HT1080 (cell line): Measurements from ENCODE around the gene TFPT. TPM values are rescaled to one million over a fixed set of nuclear protein-coding genes. Genes with fewer than 3 reads are reported as not detected.

Experiments used
- DNase-seq: peaks from one replicate; pipeline ENCODE4 v3.0.0-alpha.2; 2015; ENCODE audit warnings: low read depth
- total RNA-seq: library from RNA; depleted of rRNA; stranded (reverse); fragments of >200 nt; shearing (Covaris generic); gene quantifications from 2 replicates; pipeline ENCODE4 v1.2.3, GENCODE V29; 2014; rRNA removed

TFPT gene
- total RNA-seq, 1 experiment from 2014 or later = 19.7 TPM

DNA sequence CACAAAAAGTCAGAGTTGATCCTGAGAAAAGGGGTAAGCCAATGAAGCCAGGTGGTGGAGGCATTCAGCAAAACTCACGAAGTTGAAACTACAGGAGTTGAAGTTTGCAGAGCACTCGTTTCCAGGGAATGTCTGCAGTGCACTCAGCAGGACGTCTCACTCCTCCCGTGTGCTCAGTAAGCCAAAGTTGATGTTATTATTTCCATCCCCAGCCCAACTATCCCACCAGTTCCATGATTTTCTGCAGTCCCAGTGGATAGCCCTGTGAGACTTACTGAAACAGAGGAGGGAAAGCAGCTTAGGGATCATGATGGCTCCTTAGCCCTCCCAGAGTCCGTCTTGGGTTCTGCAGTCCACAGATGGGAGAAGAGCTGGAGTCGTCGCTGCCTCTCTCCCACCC is 34.4 kb downstream of the TFPT start, which contains the start of gene TARM1:
TARM1 (minus strand) TSS at position 334 of the 400 bp plus-strand sequence; CDS start at position 309, 25 bp downstream.
- no peak for DNase-seq

DNA sequence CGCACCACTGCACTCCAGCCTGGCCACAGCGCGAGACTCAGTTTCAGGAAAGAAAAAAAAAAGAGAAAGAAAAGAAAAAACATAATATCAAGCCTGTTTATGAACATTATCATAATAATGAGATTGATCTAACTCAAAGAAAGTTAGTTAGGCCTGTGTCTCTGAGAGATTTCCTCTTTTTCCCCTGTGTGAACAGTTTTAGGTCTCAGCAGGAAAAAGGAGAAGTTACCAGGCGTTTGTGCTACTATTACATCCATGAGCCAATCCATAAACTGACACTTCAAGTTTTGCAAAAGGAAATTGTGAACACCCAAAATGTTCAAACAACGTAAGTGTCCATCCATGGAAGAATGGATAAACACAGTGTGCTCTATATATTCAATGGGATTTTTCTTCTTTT is 38.1 kb downstream of the TFPT start:
- no peak for DNase-seq

DNA sequence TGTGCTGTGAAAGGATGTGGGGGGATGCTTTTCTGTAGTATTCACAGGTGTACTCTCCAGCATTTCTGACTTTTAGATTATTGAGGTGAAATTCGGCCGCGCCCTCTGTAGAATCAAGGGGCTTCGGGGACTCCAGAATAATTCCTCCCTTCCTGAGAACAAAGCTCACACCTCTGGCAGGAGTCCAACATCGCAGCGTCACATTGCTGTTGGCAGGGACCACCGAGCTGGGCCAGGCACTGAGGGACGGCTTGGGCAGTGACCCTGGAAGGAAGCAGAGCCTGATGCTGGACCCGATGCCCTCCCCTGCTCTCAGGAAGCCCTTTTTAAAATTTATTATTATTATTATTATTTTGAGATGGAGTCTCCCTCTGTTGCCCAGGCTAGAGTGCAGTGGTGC is 40.6 kb downstream of the TFPT start:
- DNase-seq = no peak

DNA sequence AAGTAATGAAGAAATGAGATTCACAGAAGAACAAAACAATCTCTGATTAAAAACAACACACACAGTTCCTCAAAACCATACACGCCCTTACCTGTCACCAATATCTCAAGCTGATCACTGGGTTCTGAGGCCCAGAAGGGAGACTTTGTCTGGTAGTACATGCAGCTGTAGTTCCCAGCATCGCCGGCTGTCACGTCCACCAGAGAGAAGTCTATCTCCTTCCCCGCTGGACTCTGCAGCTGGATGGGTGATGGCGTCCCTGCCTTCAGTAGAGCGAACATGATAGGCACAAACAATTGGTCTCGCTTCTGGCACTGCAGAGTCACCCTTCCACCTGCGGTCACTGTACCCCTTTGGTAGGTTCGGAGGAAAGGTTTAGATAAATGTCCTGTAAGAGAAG is 41.6 kb downstream of the TFPT start:
- DNase-seq = no peak

DNA sequence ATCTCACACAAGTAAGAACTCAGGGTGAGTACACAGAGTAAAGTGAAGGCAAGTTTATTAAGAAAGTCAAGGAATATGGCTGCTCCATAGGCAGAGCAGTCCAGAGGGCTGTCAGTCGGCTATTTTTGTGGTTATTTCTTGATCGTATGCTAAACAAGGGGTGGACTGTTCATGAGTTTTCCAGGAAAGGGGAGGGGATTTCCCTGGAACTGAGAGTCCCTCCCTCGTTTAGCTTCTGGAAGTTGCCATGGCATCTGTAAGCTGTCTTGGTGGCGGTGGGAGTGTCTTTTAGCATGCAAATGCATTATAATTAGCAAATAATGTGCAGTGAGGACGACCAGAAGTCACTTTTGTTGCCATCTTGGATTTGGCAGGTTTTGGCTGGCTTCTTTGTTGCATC is 46.0 kb downstream of the TFPT start:
- DNase-seq = no peak

DNA sequence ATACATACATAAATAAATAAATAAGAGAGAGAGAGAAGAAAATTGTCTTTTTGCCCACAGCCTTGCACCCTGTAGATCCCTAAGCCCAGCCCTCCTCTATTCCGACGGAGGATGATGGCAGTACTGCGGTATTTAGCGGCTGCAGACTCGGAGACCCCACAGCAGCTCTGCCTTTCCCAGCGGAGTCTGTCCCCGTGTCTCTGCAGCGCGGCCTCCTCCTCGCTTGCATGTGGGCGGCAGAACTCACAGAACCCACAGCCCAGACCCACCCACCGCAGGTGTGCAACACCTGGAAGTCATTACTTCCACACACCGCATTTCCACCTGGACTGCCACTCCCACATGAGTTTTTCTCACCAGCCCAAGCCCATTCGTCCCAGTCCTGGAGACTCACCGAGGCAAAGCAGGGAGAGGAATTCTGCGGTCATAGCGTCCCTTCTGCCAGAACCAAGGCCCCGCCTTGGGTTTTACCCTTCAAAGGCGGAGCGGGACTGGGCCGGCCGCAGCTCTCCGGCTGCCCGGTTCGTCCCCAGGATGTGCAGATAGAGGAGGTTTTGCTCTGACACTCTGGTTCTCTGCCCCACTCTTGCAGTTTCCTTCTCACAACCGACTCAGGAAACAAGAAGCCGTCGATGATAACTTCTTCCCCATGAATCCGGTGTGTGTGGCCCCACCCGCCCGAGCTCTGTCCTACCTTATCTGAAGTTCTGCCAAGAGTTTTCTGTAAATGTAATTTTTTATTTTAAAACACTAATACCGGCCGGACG is 51.9 kb downstream of the TFPT start, which contains the start of gene VSTM1:
VSTM1 (minus strand) TSS at position 548 of the 767 bp plus-strand sequence; CDS start at position 428, 120 bp downstream.
- no peak for DNase-seq

DNA sequence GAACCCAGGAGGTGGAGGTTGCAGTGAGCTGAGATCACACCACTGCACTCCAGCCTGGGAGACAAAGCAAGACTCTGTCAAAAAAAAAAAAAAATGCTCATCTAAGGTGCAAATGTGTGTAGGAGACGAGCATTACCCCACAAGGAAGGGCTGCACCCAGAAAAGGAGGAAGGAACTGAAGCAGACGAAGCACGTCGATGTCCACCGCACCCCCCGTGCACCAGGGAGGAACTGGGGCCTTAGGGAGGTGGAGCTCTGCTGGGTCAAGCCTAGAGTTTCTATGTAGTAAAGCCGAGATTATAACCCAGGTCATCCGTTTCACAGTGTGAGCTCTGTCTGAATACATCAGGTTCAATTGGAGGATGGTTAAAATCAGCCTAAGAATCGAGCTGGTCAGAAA is 52.8 kb downstream of the TFPT start:
- DNase-seq = no peak

Other genes with a start within 250 kb of the TFPT start
- 10.4 and 29.4 TPM in 2 replicates for gene MYADM, start 247.8 kb downstream of the TFPT start, total RNA-seq
- 0.43 TPM in 1 of 2 replicates, not detected in the other for gene PRKCG, start 233.5 kb downstream of the TFPT start, total RNA-seq
- not detected in 2 replicates for gene CACNG7, start 206.4 kb downstream of the TFPT start, total RNA-seq
- gene CACNG8, start 152.7 kb downstream of the TFPT start, total RNA-seq = 0.45 and 1.4 TPM in 2 replicates
- 0.23 TPM in 1 of 2 replicates, not detected in the other for gene CACNG6, start 124.0 kb downstream of the TFPT start, total RNA-seq
- 0.74 and 0.84 TPM in 2 replicates for gene VSTM1, start 51.8 kb downstream of the TFPT start, total RNA-seq
- not detected in 2 replicates for gene TARM1, start 34.3 kb downstream of the TFPT start, total RNA-seq
- 0.19 and 1.2 TPM in 2 replicates for gene OSCAR, start 14.9 kb downstream of the TFPT start, total RNA-seq
- 40.8 and 67.5 TPM in 2 replicates for gene NDUFA3, start 12.8 kb downstream of the TFPT start, total RNA-seq
- 102 and 104 TPM in 2 replicates for gene PRPF31, start 97 bp upstream of the TFPT start, total RNA-seq
- gene CNOT3, start 22.1 kb upstream of the TFPT start, total RNA-seq = 20.4 and 30.3 TPM in 2 replicates
- gene LENG1, start 44.1 kb upstream of the TFPT start, total RNA-seq = 9.0 and 9.4 TPM in 2 replicates
- gene TMC4, start 57.5 kb upstream of the TFPT start, total RNA-seq = 1.2 TPM in 1 of 2 replicates, not detected in the other
- 82.4 and 104 TPM in 2 replicates for gene MBOAT7, start 73.9 kb upstream of the TFPT start, total RNA-seq
- 67.2 and 72.8 TPM in 2 replicates for gene TSEN34, start 75.7 kb upstream of the TFPT start, total RNA-seq
- 2,721 and 3,393 TPM in 2 replicates for gene RPS9, start 85.2 kb upstream of the TFPT start, total RNA-seq
- not detected in 2 replicates for gene LILRB3, start 107.3 kb upstream of the TFPT start, total RNA-seq
- not detected in 2 replicates for gene LILRA6, start 127.1 kb upstream of the TFPT start, total RNA-seq
- not detected in 2 replicates for gene LILRB5, start 141.6 kb upstream of the TFPT start, total RNA-seq
- gene LILRB2, start 165.5 kb upstream of the TFPT start, total RNA-seq = not detected in 2 replicates
- gene LILRA5, start 197.5 kb upstream of the TFPT start, total RNA-seq = not detected in 2 replicates
- not detected in 2 replicates for gene LILRA4, start 223.5 kb upstream of the TFPT start, total RNA-seq
- not detected in 2 replicates for gene LAIR1, start 249.3 kb upstream of the TFPT start, total RNA-seq